ENCODE results near the gene MEIKIN.

DNA sequence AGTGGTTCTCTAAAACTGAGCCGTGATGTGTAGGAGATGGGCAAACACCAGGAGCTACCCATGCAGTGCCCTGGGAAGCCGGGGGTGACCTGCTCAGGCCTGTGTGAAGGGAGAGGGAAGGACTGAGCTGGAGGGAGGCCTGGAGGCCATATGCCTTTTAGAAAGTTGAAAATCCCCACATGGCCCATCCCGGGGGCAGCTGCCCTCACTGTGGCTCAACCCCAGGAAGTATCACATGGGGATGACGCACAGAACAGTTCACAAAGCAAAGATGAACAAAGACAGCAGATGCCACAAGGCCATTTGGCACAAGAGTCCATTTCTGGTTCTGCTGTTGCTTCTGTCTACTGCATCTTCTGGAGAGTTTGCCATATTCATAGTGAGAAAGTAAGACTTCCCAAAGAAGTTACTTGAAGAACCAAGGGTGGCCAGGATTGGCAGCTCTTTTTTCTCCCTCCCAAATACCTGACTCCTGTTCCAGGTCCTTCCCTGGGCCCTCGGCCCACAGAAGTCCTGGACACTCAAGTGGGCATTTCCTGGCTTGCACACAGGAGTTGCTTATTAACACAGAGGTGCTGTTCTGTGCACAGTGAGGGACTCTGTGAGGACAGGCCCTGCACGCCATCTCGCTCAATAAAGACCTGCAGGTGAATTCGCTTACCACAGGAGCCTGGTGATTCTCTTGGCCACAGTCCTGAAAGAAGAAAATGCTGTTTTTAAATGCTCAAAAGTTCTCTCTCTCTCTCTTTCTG, 40.9 kb upstream of the MEIKIN start:
- no peak for TF ChIP-seq RAD21 (IDR thresholded peaks at IDR 0.05 in 1 of 2, conservative IDR thresholded peaks at IDR 0.05 in 1 of 2; ENCODE audit: low read depth in 2 of 2, low read length in 2 of 2)
- TF ChIP-seq, protein P1, sequence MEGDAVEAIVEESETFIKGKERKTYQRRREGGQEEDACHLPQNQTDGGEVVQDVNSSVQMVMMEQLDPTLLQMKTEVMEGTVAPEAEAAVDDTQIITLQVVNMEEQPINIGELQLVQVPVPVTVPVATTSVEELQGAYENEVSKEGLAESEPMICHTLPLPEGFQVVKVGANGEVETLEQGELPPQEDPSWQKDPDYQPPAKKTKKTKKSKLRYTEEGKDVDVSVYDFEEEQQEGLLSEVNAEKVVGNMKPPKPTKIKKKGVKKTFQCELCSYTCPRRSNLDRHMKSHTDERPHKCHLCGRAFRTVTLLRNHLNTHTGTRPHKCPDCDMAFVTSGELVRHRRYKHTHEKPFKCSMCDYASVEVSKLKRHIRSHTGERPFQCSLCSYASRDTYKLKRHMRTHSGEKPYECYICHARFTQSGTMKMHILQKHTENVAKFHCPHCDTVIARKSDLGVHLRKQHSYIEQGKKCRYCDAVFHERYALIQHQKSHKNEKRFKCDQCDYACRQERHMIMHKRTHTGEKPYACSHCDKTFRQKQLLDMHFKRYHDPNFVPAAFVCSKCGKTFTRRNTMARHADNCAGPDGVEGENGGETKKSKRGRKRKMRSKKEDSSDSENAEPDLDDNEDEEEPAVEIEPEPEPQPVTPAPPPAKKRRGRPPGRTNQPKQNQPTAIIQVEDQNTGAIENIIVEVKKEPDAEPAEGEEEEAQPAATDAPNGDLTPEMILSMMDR (IDR thresholded peaks at IDR 0.05; ENCODE audit: control extremely low read depth in 1 of 3, insufficient read depth in 1 of 3, low read depth in 1 of 3, low read length in 3 of 3), result no peak
- no peak for TF ChIP-seq POLR2A (IDR thresholded peaks at IDR 0.05; ENCODE audit: control extremely low read depth in 1 of 2, low read depth in 2 of 2, low read length in 2 of 2)
- no peak for TF ChIP-seq HDAC2 (IDR thresholded peaks at IDR 0.05; ENCODE audit: borderline replicate concordance in 1 of 2, low read depth in 2 of 2, low read length in 2 of 2)
- no peak for TF ChIP-seq CBX5 (IDR thresholded peaks at IDR 0.05; ENCODE audit: low read depth, low read length)
